HG03103 (cell line): ENCODE measurements around the gene GFI1B.
"Not testable (repeated sequence)": the region's sequence is repeated elsewhere in the genome, so short reads cannot be mapped to it uniquely, and the experiment has no call there.

ENCODE experiments used
- ATAC-seq: cut with Tn5 transposase; IDR thresholded peaks from one replicate; pipeline ENCODE4 v1.9.1; 2021; ENCODE audit warnings: low read depth; ENCODE audit not compliant: unreplicated experiment

The GFI1B gene

DNA sequence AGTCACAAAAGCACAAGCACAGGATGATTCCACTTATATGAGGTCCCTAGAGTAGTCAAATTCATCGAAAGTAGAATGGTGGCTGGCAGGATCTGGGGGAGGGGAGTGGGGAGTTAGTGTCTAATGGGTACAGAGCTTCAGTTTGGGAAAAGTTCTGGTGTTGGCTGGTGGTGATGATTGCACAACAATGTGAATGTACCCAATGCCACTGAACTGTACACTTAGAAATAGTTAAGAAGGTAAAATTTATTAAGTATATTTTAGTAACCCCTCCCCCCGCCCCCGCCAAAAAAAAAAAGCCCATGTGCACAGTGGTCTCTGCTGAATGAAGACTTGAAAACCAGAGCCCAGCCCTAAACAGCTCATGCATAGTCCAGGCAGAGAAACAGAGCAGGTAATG, 27.5 kb downstream of the GFI1B start:
- ATAC-seq = no peak

DNA sequence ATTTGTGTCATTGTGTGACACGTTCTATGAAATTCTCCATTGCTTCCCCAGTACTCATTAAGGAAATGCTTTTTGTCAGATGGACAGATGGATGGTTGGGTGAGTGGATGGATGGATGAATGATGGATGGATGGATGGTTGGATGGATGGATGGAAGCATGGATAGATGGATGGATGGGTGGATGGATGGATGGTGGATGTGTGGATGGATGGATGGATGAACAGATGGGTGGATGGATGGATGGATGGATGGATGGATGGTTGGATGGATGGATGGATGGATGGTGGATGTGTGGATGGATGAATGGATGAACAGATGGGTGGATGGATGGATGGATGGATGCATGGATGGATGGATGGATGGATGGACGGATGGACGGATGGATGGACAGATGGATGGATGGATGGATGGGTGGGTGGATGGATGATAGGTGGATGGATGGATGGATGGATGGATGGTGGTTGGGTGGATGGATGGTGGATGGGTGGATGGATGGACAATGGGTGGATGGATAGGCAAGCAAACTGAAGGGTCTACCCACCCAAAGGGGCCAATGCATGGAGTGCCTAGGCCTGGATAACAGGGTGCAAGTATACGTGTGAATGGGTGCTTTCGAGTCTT, 28.3 kb downstream of the GFI1B start:
- no peak for ATAC-seq

DNA sequence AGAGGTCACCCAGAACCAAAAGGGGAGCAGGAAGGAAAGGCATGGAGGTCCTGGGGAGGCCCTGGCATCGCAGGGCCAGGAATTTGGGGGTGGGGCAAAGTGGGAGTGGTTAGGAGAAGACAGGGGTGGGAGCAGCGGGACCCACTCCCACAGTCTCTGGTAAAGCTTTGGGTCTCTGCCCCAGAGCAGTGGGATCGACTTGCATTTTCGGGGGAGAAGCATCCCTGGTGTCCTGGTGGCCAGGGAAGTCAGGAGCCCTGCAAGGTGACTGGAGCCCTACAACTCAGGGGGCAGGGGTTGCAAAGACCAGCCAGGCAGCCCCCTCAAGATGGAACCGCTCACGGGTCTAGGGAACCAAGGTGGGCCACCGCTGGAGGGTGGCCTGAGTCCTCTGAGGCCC, 29.9 kb downstream of the GFI1B start:
- no peak for ATAC-seq

DNA sequence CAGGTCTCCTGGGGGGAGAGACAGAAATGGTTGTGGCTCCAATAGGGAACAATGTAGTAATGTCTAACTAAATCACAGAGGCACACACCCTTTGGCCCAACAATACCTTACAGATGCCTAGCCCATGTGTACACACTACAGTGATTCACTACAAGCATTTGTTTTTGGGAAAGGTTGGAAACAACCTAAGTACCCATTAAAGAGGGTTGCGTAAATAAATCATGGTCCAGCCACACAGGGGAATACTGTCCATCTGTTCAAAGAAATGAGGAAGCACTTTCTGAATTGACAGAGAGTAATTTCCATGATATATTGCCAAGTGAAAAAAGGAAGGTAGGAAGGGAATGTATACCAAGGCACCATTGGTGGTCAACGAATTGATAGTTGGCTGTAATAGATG, 30.3 kb downstream of the GFI1B start:
- ATAC-seq = no peak

DNA sequence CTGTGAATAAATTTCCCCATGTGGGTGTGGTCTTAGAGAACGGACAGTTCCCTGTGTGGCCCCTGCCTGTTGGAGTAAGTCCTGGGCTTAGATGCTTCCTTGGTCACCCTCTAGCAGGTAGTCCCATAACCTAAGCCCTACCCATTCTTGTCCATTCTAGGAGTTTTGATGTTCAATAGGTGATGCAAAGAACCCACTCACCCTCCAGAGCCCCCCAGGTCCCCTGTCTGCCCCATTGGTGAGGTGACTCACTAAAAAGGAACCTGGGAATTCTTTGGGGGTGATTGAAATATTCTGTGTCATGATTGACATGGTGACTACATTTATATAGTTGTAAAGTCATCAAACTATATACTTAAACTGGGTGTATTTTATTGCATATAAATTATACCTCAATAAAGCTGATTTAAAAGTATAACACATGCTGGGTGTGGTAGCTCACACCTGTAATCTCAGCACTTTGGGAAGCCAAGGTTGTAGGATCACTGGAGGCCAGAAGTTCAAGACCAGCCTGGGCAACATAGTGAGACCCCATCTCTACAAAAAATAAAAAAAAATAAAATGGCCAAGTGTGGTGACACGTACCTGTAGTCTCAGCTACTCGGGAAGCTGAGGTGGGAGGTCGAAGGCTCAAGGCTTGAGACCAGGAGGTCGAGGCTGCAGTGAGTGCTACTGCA, 31.6 kb downstream of the GFI1B start:
- ATAC-seq = no peak

DNA sequence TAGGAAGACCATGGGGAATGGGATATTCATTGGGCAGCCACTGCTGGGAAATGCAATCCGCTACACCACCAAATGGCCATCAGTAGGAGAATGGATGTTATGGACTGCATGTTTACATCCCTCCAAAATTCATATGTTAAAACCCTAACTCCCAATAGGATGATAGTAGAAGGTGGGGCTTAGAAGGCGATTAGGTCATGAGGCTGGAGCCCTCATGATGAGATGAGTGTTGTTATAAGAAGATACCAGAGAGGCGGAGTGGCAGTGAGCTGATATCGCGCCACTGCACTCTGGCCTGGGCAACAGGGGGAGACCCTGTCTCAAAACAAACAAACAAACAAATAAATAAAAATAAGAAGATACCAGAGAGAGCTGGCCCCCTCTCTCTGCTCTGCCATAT, 36.2 kb downstream of the GFI1B start:
- ATAC-seq = no peak

DNA sequence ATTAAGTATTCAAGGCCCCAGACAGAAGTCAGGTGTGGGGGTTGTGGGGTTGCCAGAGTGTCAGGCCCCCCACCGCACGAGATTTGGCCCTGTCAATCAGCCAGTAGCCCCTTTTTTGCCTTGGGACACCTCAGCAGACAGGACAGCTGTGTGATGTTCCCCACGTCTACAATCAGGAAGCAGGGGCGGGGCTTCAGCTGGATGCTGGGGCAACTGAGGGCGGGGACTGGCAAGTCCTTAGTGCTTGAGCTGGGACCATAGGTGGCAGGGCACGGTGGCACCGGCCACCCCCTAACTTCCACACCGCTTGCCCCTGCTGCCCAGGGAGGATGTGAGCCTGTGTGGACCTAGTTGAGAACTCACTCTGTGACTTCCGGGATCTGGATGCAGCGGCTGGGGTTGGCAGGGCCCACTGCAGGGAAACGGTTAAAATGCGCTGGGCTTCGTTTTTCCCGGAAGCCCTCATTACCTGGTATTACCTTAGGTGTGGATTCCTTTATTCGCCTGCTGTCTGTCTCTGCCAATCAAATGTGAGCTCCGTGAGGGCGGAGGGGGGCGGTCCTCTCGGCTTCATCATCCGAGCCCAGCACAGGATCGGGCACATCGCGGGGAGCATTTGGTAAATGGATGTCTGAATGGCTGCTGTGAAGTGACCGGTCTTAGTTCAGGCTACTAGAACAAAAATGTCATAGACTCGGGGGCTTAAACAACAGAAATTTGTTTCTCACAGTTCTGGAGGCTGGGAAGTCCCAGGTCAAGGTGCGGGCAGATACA, 44.8 kb downstream of the GFI1B start:
- no peak for ATAC-seq

DNA sequence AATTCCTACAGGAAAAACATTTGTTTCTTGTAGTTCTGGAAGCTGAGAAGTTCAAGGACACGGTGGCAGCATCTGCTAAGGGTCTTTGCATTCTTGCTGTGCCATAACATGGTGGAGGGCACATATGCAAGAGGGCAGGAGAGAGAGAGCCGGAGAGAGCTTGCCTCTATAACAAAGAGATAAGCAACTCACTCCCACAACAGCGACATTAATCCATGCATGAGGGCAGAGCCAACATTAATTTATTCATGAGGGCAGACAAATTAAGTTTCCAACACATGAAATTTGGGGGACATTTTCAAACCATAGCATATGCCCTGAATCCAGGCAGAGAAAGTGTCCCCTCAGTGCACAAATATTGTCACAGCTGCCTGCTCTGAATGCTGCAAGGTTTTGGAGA, 47.9 kb downstream of the GFI1B start:
- no peak for ATAC-seq

DNA sequence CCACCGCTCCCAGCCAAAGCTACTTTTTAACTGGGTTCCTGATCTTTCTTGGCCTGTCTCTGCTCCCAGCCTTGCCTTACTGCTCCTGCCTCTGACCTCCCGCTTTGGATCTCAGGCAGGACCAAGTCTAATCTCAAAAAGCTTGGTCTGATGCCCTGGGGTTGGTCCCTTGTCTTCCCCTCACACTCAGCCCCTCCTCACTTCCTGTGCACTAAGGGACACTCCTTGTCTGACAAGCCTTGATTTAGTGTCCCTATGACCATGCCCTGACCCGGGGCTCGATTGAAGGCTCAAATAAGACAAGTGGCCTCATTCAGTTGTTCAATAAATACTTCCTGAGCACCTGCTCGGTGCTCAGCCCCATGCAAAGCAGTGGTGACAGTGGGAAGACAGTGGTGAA, 48.6 kb downstream of the GFI1B start:
- no peak for ATAC-seq

DNA sequence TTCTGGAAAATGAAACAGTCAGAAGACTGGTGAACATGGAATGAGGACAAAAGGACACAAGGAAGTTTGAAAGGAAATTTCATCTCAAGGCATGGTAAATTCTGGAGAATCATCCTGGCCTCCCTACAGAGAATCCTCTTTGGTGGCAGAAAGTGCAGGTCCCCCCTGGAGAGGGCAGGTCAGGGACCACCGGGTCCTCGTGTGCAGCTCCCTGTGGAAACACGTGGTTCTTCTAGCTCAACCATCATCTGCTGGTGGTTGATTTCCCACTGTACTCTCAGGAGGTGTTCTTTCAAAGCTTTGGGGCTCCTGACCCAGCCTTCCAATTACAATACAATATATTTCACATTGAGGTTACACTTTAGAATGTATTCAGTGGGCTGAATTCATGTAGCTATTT, 49.7 kb downstream of the GFI1B start:
- no peak for ATAC-seq

DNA sequence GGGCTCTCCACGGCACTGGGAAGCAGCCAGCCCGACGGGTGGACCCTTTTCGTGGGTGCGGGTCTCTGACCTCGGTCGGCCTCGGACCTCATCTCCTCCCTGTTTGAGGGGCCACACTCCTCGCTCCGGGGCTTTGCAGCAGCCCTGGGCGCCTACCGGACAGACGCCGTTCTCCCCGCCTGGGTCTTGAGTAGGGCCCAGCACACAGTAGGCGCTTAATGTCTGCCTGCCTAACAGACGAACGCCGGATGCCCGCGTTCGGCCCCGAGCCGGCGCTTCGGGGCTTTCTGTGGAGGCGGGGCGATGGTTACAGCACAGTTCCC, 51.5 kb downstream of the GFI1B start:
- no peak for ATAC-seq

DNA sequence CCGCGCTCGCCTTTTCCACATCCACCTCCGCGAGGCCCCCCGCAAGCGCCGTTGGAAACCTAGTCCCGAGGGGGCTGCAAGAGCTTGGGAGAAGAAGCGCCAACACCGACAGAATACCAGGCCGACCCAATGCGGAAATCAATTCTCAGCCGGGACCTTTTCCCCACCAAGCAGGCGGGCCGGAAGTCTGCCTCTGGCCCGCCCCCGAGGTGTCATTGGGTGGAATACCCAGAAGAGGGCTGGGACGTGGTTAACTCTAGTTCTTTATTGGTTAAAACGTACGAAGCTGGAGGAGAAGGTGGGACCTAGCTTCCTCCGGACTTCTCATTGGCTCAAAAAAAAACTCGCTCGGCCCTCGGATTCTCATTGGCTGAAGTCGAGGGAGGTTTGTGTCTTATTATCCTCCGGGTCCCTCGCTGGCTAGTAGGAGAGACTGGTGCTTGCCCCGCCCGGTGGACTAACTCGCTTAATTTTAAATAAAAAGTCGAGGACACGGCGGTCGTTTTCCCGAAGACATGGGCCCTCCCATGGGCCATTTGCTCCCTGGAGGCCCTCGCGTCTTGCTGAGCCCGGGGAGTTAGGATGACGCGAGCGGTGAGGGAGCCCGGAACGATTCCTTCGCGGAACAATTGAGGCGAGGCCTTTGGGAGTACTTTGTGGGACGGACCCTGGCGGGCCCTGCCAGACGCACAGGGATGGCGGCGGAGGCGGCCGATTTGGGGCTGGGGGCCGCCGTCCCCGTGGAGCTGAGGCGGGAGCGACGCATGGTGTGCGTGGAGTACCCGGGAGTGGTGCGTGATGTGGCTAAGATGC, 52.0 kb downstream of the GFI1B start, which contains the start of gene GTF3C5:
Gene GTF3C5, plus strand, starts transcription at position 681 of the 813 bp plus-strand sequence. Its CDS starts 15 bp downstream, at position 696.
- peak; percentile 92 for ATAC-seq

DNA sequence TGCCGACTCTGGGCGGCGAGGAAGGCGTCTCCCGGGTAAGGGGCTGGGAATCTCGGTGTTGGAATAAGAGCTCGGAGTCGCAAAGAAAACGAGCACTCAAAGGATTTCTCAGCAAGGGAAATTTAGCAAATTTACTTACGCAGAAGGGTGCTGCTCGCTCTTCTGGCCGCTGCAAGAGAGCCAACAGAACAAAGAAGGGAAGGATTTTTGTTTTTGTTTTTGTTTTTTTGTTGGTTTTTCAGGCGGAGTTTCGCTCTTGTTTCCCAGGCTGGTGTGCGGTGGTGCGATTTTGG, 52.6 kb downstream of the GFI1B start:
- no peak for ATAC-seq

DNA sequence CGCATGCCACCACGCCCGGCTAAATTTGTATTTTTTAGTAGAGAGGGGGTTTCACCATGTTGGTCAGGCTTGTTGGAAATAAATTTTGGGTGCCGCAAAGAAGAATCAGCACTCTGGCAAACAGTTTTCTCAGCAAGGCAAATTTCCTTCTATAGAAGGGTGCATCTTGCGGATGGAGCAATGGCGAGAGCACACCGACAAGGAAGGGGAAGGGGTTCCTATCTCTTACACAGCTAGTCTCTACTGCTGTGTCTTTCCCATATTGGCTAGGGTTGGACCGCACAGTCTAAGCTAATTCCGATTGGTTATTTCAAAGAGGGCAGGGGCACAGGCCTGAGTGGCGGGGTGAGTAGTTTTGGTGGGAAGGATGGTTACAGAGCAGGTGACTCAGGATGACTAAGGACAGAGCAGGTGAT, 53.0 kb downstream of the GFI1B start:
- no peak for ATAC-seq

DNA sequence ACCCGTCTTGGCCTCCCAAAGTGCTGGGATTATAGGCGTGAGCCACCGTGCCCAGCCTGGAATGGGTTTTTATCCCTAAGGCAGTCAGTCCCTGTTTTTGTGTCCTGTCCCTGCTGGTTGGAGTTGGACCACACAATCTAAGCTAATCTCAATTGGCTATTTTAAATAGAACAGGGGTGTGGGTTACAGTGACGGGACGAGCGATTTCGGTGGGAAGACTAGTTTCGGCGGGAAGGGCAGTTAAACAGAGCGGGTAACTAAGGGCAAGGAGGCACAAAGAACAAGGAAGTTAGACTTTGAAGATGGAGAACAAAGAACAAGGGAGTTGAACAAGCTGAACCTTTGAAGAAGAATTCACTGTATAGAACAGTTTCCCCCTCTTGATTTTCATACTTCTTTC, 53.7 kb downstream of the GFI1B start:
- ATAC-seq = no peak

DNA sequence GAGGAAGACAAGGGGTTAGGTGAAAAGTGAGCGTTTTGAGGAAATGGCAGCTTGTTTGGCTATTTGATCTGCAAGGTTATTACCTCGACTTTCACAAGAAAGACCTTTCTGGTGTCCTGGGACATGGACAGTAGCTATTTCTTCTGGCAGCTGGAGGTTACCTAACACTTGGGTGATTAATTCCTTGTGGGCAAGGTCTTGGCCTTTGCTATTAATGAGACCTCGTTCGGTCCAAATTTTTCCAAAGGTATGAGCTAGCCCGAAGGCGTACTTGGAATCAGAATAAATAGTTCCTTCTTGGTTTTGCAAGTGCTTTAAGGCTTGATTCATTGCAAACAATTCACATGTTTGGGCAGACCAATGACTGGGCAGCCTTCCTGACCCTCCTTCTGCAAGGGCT, 57.2 kb downstream of the GFI1B start:
- ATAC-seq = no peak

DNA sequence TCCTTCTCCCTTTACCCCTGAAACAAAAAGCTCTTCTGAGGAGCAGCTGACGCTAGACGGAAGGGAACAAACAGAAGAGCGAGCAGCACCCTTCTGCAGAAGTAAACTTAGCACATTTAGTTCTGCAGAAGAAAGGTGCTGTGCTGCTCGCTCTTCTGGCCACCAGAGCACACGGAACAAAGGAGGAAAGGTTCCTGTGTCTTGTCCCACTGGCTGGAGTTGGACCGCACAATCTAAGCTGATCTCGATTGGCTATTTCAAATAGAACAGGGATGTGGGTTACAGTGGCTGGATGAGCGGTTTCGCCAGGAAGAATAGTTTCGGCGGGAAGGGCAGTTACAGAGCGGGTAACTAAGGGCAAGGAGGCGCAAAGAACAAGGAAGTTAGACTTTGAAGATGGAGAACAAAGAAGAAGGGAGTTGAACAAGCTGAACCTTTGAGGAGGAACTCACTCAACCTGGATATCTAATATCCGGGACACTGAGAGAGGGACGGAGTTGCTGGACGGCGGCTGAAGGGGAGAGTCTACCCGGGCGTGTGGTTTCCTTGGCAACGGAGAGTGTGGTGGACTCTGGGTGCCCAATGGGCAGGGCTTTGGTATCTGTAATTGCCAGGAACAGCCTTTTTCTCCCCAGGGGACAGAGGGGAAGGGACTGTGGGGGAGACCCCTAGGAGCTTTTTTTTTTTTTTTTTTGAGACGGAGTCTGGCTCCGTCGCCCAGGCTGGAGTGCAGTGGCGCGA, 59.5 kb downstream of the GFI1B start:
- ATAC-seq = no peak

DNA sequence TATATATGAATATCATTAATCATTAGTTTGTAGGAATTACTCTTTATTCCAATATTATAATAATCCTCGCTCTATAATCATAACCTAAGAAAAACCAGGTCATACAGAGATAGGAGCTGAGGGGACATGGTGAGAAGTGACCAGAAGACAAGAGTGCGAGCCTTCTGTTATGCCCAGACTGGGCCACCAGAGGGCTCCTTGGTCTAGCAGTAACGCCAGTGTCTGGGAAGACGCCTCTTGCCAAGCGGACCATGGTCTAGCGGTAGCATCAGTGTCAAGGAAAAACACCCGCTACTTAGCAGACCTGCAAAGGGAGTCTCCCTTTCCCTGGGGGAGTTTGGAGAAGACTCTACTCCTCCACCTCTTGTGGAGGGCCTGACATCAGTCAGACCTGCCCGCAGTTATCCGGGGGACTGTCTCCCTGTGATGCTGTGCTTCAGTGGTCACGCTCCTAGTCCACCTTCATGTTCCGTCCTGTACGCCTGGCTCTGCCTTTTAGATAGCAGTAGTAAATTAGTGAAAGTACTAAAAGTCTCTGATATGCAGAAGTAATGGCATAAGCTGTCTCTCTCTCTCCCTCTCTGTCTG, 62.5 kb downstream of the GFI1B start:
- not testable (repeated sequence) for ATAC-seq
